Measurements from ENCODE around the gene ADSS2. TPM values are rescaled to one million over a fixed set of nuclear protein-coding genes. Genes with fewer than 3 reads are reported as not detected.

ADSS2 gene
- total RNA-seq, 1 donor from 2014 or later = 52.4 TPM

DNA sequence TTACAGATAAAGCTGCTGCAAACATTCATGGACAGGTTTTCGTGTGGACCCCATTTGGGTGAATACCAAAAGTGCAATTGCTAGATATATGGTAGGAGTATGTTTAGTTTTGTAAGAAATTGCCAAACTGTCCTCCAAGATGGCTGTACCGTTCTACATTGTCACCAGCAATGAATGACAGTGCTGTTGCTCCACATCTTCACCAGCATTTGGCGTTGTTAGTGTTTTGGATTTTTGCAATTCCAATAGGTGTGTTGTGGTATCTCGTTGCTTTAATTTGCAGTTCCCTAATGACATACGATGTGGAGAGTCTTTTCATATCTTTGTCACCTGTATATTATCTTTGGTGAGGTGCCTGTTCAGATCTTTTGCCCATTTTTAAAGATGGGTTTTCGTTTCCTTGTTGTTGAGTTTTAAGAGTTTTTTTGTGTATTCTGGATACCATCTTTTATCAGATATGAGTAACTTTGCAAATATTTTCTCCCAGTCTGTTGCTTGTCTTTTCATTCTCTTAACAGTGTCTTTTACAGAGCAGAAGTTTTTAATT, 21.4 kb upstream of the ADSS2 start:
- no peak overlapping the region for H3K4me3 Mint-ChIP-seq
- H3K27ac Mint-ChIP-seq = no peak overlapping the region

DNA sequence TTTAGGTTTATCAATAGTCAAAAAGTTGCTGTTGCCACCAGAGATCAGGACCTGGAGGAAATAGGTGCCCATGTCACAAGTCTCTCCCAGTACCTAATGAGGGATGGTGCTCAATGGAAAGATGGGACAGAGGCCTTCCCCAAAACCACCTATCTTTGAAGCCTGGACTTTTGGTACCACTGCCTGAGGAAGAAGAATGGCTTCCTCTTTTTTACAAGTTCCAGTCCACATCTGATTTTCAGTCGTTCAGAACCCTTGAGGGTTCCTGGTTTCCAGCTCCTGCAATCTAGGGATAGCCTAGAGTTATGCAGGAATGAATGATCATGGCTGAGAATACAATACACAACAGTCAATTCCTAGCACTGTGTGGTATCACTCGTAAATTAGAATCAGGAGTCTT, 15.0 kb upstream of the ADSS2 start:
- TF ChIP-seq CTCF (IDR thresholded peaks at IDR 0.05; ENCODE audit: unreplicated experiment) = no peak
- no peak overlapping the region for H3K27ac Mint-ChIP-seq
- DNase-seq (ENCODE audit: low spot score in 2 of 2, unreplicated experiment in 2 of 2) = no peak
- H3K36me3 Mint-ChIP-seq = no peaks in the 10 kb centered on the region
- H3K4me1 Mint-ChIP-seq = no peaks in the 10 kb centered on the region
- H3K9me3 Mint-ChIP-seq = peaks cover 3% of the 10 kb centered on the region
- H3K4me3 Mint-ChIP-seq = no peak overlapping the region
- H3K27me3 Mint-ChIP-seq (ENCODE audit: low read depth) = no peaks in the 10 kb centered on the region

More for the DNA sequence above, 21.4 kb upstream of the ADSS2 start:
- Mint-ChIP-seq H3K9me3 (peaks cover 5% of the 10 kb centered on the region), H3K27me3 (ENCODE audit: low read depth) (no peaks in the 10 kb centered on the region), H3K4me1 (no peaks in the 10 kb centered on the region), H3K36me3 (no peaks in the 10 kb centered on the region)
- no peak for TF ChIP-seq CTCF (IDR thresholded peaks at IDR 0.05; ENCODE audit: unreplicated experiment)
- no peak for DNase-seq (ENCODE audit: low spot score in 2 of 2, unreplicated experiment in 2 of 2)

GRCh38 chr1:244461245-244462071, 9.7 kb upstream of the ADSS2 start, which contains the start of gene CATSPERE:
Gene CATSPERE, plus strand, starts transcription at chr1:244461273. Its CDS starts 157 bp downstream, at chr1:244461430.
- peaks cover 9% of the 10 kb centered on the region for H3K36me3 Mint-ChIP-seq
- H3K4me1 Mint-ChIP-seq = peaks cover 9% of the 10 kb centered on the region
- DNase-seq (ENCODE audit: low spot score in 2 of 2, unreplicated experiment in 2 of 2) = peak; percentile 74 to 85
- peaks cover 11% of the 10 kb centered on the region for H3K9me3 Mint-ChIP-seq
- TF ChIP-seq CTCF (IDR thresholded peaks at IDR 0.05; ENCODE audit: unreplicated experiment) = no peak
- peak within 1 kb of the TSS; percentile 94 for H3K27ac Mint-ChIP-seq
- no peaks in the 10 kb centered on the region for H3K27me3 Mint-ChIP-seq (ENCODE audit: low read depth)
- H3K4me3 Mint-ChIP-seq = peak within 1 kb of the TSS; percentile 75

- Mint-ChIP-seq H3K27ac (no peak overlapping the region), H3K4me3 (peak overlapping the region; percentile 22), H3K36me3 (peaks cover 9% of the 10 kb centered on the region), H3K9me3 (peaks cover 11% of the 10 kb centered on the region), H3K27me3 (ENCODE audit: low read depth) (no peaks in the 10 kb centered on the region), H3K4me1 (peaks cover 18% of the 10 kb centered on the region)
- TF ChIP-seq CTCF (IDR thresholded peaks at IDR 0.05; ENCODE audit: unreplicated experiment) = no peak
- DNase-seq (ENCODE audit: low spot score in 2 of 2, unreplicated experiment in 2 of 2) = no peak
These were observed 8.5 kb upstream of the ADSS2 start for GRCh38 chr1:244460197-244460596.

GRCh38 chr1:244458781-244459180, 7.1 kb upstream of the ADSS2 start:
- H3K27me3 Mint-ChIP-seq (ENCODE audit: low read depth) = no peaks in the 10 kb centered on the region
- H3K4me1 Mint-ChIP-seq = peaks cover 32% of the 10 kb centered on the region
- no peak for DNase-seq (ENCODE audit: low spot score in 2 of 2, unreplicated experiment in 2 of 2)
- H3K4me3 Mint-ChIP-seq = no peak overlapping the region
- H3K9me3 Mint-ChIP-seq = peaks cover 11% of the 10 kb centered on the region
- no peak for TF ChIP-seq CTCF (IDR thresholded peaks at IDR 0.05; ENCODE audit: unreplicated experiment)
- H3K27ac Mint-ChIP-seq = no peak overlapping the region
- H3K36me3 Mint-ChIP-seq = peaks cover 9% of the 10 kb centered on the region
